HG02970 (cell line): ENCODE data around the gene HAGH.

Experiments used
- ATAC-seq: cut with Tn5 transposase; IDR thresholded peaks from one replicate; pipeline ENCODE4 v1.9.1; 2021; ENCODE audit warnings: mild to moderate bottlenecking, moderate library complexity, moderate number of reproducible peaks; ENCODE audit not compliant: unreplicated experiment, low FRiP score

HAGH gene

DNA sequence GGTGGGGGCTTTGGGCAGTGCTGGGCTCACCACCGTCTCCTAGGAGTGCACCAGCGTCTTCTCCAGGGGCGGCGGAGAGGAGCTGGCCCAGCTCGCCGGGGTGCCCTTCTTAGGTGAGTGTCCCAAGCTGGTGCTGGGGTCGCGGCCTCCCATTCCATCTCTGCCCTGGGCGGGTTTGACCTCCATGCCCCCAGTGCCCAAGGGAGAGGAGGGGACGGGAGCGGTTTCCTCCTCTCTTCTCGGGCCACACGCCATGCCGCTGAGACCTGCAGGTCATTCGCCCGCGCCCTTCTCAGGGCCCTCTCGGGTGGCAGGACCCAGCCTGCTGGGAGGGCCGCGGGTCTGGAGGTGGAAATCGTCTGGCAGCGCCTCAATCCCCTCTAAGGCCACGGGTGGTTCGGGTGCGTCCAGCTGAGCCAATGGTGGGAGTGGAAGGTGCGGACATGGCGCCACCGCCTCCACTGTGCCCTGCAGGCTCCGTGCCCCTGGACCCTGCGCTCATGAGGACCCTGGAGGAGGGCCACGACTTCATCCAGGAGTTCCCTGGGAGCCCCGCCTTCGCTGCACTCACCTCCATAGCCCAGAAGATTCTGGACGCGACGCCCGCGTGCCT is 38.4 kb downstream of the HAGH start:
- ATAC-seq: no peak

DNA sequence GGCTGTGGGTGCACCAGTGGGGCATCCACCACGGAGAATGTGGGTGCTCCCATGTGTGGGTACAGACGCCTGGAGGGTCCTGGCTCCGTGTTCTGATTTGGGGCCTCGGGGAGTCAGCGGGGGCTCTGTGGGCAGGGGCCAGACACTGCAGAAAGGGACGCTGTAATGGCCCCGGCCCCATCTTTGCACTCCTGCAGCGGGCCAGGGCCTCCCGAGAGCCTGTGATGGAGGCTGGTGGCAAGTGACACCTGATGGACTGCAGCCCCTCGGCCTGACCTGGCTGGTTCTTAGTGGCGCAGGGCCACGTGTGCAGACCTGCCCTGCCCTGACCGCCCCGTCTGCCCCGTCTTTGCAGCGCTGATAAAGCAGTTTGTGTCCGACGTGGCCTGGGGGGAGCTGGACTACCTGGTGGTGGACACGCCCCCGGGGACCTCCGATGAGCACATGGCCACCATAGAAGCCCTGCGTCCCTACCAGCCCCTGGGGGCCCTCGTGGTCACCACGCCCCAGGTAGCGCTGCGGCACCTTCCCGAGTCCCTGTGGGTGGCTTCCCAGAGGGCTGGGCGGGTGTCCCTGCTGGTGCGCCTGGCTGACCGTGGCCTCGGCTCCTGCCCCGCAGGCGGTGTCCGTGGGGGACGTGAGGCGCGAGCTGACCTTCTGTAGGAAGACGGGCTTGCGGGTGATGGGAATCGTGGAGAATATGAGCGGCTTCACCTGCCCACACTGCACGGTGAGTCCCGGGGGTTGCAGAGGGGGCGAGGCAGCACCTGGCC is 39.1 kb downstream of the HAGH start:
- ATAC-seq: no peak

DNA sequence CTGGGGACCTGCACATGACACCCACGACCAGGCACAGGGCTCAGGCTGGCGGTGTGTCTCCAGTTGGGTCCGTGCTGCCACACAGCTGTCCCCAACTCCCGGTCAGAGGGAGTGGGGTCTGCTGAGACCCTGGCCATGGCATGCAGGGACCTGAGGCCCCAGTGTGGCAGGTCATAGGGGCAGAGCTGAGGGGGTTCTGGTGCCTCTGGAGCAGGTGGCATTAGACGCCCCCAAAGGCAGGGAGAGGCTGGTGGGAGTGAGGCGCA is 39.6 kb downstream of the HAGH start:
- ATAC-seq: no peak

DNA sequence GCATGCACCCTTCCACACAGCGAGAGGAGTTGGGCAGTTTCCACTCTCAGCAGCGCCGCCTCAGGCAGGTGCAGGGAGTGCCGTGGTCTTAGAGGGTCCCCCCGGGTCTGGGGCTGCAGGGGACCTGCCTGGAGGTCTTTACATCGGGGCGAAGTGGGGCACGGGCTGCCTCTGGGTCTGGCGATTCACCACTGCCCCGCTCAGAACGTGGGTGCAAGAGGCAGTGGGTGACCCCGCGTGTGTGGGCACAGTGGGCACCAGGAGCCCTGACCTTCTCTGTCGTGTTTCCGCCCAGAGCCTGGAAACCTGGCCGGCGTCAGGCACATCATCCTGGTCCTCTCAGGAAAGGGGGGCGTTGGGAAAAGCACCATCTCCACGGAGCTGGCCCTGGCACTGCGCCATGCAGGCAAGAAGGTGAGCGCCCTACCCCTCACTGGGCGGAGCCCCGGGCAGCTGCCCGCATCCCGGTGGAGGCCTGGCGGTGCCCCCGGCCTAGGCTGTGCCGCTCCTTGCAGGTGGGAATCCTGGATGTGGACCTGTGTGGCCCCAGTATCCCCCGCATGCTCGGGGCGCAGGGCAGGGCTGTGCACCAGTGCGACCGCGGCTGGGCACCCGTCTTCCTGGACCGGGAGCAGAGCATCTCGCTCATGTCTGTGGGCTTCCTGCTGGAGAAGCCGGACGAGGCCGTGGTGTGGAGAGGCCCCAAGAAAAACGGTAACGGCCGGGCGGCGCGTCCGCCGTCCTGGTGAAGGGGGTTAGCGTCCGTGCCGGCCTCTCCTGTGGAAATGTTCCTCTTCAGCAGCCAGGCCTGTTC is 40.2 kb downstream of the HAGH start:
- no peak for ATAC-seq

DNA sequence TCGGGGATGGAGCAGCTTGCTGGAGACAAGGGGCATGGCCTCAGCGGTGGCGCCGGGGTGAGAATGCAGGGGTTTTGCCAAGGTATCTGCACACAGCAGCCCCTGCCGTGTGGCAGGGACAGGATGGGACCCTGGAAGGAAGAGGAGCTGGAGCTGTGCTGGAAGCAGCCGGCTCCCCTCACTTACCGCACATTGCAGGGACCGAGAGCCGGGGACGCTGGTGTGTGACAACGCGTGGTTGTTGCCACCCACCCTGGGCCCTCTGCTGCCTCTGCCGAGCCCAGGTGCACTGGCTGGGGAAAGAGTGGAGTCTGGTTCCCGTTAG is 40.8 kb downstream of the HAGH start:
- ATAC-seq: no peak

DNA sequence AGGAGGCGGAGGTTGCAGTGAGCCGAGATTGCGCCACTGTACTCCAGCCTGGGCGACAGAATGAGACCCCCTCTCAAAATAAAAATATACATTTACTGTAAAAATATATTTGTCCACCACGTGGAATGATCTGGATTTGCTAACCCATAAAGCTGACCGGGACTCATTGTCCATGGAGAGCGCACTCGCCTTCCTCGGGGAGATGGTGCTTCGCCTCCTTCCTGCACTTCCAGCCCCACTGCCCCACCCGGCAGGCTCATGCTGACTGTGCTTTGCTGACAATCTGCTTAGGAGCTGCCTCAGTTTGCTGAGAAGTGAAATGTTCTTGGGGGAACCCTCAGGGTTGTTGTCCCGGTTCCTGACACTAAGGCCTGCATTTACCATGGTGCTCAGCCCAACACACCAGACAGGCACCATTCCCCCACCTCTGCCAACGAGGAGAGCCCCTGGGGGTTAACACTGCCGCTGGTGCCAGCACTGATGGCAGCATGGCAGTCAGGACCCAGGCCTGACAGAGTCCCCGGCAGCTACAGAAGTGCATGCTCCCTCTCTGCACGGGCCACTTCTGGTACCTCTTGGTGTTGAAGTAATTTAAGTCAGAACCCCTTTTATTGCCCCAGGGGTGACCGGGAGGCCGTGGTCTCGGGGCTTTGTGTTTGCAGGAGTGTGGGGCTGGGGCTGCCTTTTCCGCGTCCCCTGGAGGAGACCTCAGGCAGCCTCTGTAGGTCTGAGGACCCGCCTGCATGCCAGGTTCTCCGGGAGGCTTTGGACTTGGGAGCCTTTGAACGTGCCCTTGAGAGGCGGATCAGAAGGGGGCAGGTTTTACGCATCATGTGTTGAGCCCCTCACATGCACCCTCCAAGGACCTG is 41.4 kb downstream of the HAGH start:
- ATAC-seq: no peak

DNA sequence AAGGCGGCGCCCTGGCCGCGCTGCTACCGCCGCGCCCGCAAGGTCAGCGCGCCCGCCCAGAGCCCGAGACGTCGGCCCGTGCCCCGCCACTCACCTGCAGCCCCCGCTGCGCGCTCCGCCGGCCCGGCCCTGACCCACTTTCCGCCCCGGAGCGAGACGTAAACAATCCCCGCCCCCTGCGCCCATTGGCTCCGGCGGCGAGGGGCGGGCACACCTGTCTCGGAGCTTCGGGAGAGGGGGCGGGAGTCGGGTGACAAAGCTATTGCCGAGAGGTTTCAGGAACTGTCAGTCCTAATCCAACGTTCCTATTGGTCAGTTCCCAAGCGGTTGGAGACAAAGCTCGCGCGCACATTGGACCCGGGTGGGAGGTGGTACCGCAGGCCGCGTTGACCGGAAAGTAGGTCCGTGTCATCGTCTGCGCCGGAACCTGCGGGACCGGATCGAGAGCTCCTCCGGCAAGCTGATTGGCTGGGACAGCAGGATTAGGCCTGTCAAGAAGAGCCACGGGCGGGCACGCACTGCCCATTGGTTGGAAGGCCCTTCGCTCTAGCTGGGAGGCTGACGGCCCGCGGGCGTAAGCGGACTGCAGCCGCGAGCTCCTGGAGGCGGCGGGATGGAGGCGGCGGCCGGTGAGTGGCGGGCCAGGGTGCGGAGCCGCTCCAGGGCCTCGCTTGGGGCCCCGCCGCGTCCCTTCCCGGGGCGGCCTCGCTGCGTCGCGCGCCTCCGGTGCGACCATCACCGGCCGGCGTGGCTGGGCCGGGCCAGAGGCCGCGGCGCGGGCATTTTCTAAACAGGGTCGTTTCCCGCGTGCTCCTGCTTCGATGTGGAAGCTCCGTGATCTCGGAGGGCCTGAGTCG is 44.0 kb downstream of the HAGH start, which contains the start of the genes NUBP2 and SPSB3:
Gene NUBP2, plus strand, starts transcription at position 553 of the 857 bp plus-strand sequence. Its CDS starts 61 bp downstream, at position 614.
Gene SPSB3, minus strand, starts transcription at position 164 of the 857 bp plus-strand sequence. CDS start 1,088 bp downstream, outside the sequence.
- ATAC-seq: peak; percentile 83

DNA sequence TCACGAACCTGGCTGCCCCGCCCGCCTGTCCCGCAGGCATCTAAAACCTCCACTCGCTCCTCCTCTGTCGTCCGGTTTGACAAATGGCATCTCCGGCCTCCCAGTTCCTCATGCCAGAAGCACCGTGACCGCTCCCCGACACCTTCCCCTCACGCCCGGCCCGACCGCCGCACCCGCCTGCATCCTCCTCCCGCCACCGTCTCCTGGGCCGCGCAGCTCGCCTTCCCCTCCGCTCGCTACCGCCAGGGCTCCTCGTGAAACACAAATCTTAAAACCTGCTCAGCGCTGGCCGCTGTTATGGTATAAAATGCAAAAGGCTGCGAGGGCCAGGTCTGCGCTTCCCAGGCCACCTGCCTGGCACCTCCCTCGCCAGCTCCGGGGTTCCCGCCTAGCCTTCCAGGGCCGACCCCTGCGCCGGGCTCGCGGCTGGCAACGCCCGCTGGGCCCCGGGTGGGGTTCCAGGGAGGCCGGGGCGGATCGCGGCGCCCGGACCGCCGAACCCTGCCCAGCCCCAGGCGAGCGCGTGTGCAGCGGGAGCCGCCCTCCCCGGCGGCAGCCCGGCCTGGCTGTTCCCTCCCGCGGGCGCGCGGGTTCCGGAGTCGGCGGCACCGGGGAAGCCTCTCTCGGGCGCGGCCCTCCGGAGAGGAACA is 44.7 kb downstream of the HAGH start:
- ATAC-seq: peak; percentile 1

DNA sequence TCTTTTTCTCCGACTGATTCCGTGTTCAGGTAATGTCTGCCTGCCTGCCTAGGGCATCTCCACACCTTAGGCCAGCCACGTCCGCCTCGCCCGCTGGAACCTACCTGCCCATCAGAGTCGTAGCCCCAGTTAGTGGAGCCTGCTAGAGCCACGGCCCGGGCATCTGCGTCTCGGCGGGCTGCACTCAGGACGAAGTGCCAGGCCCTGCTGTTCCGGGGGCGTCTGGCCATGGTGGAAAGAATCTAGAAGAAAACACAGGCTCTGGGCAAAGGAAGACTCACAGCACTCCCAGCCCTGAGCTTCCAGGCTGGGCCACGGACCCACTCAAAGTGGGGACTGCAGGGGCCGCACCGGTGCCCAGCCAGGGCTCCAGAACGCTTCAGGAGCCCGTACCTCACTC is 45.4 kb downstream of the HAGH start:
- no peak for ATAC-seq

DNA sequence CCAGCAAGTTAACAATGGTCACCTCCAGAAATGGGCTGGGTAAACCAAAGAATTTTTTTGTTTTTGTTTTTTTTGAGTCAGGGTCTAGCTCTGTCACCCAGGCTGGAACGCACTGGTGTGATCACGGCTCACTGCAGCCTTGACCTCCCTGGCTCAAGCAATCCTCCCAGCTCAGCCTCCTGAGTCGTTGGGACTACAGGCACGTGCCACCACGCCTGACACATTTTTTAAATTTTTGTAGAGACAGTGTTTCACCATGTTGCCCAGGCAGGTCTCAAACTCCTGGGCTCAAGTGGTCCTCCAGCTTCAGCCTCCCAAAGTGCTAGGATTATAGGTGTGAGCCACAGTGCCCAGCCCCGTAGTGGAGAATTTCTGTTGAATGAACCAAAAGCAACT is 46.0 kb downstream of the HAGH start:
- no peak for ATAC-seq

DNA sequence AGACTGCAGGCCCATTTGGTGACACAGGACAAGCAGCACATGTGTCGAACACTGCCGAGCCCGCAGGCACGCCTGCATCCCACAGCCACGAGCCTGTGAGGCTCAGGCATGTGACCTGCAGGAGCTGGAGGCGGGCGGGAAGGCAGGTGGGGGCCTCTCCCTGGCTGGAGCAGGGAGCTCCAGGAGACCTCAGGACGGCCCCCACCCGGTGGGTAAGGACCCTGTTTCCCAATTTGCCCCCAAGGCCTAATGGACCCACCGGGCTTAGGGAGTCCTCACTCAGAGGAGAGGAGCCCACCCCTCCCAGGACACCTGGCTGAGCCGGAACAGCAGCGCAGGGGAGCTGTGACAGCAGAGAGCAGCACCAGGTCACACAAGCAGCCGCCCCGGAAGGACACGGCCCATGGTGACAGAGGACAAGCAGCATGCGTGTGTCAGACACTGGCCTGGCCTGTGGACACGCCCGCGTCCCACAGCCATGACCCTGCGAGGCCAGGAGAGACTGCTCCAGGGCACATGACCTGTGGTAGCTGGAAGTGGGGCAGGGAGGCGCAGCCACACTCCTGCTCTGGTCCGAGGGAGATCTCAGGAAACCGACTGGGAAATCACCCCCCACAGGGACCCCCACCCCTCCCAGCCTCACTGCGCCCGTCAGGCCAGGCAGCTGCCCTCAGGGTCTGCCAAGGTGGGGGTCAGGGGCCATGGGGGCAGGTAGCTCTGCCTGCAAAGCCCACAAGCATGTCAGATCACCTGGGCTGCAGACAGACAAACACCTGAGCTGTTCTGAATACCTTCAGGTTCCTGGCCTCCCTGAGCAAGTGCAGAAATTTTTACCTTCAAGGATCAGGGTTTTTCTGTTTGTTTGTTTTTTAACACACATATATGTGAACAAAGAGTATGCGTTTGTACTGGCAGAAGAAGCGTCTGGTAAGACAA is 46.6 kb downstream of the HAGH start:
- no peak for ATAC-seq

DNA sequence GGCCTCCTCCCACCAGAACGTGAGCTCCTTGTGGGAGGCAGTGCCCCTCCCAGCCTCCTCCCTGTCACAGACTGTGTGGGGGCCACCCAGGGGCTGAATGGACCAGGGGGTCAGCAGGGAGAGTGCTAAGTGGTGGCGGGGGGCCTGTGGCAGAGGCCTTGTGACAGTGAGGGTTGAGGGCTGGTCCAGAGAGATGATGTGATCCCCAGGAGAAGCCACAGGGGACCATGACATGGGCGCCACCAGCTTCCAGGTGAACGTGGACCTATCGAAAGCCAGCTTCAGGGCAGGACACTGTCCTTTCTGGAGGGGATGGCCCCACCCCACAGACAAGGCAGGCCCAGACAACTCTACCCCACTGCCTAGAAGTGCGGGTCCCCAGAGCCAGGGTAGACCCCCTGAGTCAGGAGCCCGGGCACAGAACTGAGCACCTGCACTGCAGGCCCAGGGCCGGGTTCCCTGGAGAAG is 47.4 kb downstream of the HAGH start:
- ATAC-seq: no peak

DNA sequence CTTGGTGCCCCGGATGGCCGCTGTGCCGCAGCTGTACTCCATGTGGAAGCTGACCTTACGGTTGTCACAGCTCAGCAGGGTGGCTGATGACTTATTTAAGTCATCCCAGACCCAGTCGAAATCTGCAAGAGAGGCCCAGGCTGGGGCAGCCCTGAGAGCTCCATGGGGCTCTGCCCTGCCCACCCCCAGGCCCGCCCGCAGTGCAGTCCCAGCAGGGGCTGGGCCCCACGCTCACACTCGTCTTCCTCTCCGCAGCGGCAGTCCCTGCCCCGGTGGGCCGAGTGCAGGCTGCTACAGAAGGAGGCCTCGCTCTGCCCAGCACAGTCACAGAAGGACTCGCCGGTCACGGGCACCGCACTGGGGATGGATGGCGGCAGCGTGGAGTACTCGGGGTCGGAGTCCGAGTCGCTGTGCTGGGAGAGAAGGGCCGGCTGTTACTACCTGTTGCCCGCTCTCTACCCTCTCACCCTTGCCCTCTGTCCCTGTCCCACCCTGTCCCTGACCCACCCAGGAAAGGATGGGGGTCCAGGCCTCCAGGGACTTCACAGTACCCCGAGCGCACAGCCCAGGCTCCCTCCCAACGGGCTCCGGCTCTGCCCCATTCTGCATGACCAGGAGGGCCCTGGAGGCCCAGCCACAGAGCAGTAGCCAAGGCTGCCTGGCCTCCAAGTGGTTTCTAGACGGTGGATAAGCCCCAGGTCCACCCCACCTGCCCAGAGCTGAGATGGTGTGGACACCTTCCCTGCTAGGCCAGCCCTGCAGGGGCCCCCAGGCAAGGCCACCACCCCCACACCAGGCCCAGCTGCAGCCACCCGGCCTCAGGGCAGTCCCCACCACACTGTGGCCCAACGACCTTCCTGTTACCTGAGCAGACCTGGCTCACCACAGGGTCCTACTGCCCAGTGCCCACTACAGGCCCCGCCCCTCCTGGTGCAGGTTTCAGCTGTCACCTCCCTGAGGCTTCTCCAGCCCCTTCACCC is 48.1 kb downstream of the HAGH start:
- ATAC-seq: no peak

DNA sequence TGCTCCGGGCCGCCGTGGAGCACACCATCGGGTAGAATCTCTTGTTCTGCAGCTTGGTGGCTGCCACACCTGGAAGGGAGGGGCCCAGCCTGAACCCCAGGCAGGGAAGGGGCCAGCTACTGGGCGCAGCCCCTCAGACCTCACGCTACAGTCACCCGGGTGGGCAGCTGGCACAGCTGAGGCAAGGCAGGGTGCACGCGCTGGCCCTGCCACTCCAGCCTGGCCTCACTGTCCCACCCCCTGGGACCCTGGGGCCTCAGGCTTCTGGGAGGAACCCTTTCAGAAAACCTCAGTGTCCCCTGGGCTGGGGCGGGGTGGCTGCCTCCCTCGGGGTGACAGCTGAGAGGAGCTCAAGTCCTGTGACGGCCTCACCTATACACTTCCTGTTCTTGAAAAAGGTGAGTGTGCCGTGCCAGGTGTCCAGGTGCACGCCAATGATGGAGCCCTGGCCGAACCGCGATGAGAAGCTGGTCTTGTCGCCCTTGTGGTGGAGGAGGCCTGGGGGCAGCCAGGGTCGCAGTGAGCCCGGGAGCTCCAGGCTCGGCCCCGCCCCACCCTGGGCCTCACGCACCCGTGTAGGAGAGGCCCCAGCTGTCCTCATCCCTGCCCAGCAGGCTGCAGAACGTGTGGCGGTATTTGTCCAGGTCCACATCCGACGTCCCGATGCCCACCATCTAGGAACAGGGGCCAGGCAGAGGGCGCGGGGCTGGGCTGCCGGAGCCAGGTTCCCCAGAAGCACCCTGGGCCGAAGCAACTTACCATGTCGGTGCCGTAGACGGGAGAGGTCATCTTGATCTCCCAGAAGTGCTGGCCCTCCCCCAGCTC is 49.0 kb downstream of the HAGH start:
- no peak for ATAC-seq

DNA sequence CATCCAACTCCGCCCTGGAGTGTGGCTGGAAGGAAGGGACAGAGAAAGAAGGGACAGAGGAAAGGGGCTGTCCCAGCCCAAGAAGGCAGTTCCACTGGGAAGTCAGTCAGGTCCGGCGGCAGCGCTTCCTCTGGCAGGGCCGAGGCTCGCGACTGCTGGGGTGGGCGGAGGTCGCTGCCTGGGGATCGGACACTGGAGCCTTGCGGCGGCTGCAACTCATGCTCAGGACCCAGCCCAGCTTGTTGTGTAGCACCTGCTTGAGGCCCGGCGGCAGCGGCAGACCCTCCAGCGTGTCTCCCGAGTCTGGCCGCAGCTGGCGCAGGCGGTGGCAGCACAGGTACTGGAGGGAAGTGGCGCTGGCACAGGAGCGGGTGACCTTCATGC is 49.6 kb downstream of the HAGH start:
- ATAC-seq: no peak

DNA sequence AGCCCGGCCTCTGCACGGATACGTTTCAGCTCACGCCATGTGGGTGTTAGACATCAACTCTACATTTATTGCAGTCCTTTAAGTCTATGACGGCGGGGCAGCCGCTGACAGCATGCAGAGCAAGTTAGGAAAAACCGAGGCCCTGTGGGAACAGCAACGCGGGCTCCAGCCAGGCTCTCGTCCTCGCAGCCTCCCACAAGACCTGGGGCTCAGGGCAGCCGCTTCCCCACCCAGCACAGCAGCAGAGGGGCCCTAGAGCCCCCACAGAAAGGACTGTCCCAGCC is 50.0 kb downstream of the HAGH start:
- ATAC-seq: no peak
